ENCODE data around the gene UBR4.
A peak's percentile ranks its signal among the peaks of the same experiment; 100 is the strongest.
"Not testable (repeated sequence)": the region's sequence is repeated elsewhere in the genome, so short reads cannot be mapped to it uniquely, and the experiment has no call there.

The UBR4 gene

GRCh38 chr1:19209990-19210771 lies at the start of gene UBR4:
Gene UBR4, minus strand, starts transcription at chr1:19210266. Its CDS starts 18 bp downstream, at chr1:19210248.
- DNase-seq = peak; percentile 97

- DNase-seq = no peak
Observed at GRCh38 chr1:19258353-19258752, 48.3 kb upstream of the UBR4 start.

GRCh38 chr1:19257178-19257914 lies 47.3 kb upstream of the UBR4 start:
- no peak for DNase-seq

GRCh38 chr1:19256301-19256700 lies 46.2 kb upstream of the UBR4 start:
- DNase-seq = not testable (repeated sequence)

GRCh38 chr1:19255288-19255687 lies 45.2 kb upstream of the UBR4 start:
- DNase-seq = no peak

DNA sequence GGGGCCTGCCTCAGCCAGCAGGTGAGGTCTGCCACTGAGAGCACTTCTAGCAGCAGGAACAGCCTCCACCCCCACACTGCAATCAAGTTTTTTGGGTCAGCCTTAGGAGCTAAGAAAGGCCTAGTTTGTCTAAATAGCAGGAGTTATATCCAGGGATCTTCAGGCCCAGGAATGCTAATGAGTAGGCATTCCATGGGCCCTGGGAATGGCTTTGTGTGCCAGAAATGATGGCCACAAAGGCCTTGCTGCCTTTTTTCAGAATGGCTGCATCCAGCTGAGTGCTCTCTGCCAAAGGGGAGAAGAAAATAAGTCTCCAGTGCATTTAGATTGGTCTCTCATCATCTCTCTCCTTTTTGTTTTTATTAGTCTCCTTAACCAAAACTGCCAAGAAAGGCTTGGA lies 44.4 kb upstream of the UBR4 start:
- no peak for DNase-seq

GRCh38 chr1:19251305-19252196 lies 41.5 kb upstream of the UBR4 start, which contains the start of the genes EMC1 and MRTO4:
Gene EMC1, minus strand, starts transcription at chr1:19251524. Its CDS starts 15 bp downstream, at chr1:19251509.
Gene MRTO4, plus strand, starts transcription at chr1:19251805. Its CDS starts 31 bp downstream, at chr1:19251836.
- peak; percentile 86 for DNase-seq

GRCh38 chr1:19250629-19251304 lies 40.7 kb upstream of the UBR4 start:
- DNase-seq = no peak

DNA sequence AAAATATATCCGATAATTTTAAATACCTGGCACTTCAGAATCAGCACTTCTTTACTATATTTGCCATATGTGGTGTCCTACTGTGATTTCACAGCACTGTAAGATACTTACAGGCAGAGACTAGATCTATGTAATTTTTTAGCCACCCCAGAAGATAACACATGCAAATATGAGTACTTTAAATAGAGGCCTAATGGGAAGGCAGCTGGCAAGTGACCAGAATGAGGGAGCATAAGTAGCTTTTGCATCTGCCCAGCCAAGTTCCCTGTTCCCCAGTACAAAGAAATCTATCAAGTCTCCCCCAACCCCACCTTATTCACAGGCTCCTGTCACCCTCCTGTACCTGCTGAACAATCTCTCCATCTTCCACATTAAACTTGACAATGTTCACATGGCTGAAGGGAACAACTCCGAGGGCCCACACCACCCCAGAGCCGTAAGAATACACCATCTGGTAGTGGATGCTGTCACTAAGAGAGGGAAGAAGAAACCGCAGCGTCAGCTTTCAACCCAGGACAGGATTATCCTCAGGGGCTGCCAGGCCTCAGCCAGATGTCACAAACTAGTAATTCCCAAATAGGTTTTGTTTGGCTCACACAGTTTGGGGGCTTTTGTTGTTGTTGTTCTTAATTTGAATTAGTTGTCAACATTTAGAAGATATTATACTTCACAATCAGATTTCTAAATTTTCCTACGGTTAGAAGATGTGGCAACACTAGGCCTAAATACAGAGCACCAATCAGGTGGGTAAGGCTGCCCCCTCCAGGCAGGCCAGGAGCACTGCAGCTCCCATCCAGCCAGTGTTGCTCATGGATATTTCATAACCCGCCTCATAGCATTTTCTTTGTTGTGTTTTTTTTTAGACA lies 30.8 kb upstream of the UBR4 start:
- DNase-seq = peak; percentile 72

- DNase-seq = no peak
Observed at GRCh38 chr1:19239876-19240275, 29.8 kb upstream of the UBR4 start.

DNA sequence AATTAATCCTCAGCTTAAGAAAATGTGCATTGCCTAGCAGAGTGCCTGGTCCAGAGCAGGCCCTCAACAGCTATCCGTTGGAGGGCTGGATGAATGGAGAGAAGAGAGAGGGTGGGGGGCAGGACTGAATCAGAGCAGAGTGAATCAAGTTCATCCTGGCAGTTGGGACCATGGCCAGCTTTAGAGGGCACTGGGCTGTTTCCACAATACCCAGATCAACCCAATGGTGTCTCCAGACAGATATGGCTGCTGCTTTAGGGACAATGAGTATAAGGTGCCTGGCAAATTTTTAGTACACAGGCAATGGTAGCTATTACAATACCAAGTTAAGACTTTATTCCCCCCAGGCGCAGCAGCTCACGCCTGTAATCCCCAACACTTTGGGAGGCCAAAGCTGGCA lies 24.2 kb upstream of the UBR4 start:
- DNase-seq = no peak

DNA sequence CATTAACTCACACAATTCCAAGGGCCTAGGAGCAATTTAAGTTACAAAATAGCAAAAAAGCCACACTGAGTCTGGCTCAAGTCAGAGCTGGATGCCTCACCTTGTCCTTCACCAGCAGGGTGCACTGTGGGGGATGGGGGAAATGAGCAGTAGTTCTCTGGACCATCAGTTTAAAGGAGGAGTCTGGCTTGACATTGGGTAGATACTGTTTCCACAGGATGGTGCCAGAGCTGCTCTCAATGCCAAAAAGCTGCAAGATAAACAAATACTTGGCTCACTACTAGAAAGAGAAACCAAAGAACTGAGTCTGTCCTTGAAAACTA lies 22.4 kb upstream of the UBR4 start:
- DNase-seq = no peak

DNA sequence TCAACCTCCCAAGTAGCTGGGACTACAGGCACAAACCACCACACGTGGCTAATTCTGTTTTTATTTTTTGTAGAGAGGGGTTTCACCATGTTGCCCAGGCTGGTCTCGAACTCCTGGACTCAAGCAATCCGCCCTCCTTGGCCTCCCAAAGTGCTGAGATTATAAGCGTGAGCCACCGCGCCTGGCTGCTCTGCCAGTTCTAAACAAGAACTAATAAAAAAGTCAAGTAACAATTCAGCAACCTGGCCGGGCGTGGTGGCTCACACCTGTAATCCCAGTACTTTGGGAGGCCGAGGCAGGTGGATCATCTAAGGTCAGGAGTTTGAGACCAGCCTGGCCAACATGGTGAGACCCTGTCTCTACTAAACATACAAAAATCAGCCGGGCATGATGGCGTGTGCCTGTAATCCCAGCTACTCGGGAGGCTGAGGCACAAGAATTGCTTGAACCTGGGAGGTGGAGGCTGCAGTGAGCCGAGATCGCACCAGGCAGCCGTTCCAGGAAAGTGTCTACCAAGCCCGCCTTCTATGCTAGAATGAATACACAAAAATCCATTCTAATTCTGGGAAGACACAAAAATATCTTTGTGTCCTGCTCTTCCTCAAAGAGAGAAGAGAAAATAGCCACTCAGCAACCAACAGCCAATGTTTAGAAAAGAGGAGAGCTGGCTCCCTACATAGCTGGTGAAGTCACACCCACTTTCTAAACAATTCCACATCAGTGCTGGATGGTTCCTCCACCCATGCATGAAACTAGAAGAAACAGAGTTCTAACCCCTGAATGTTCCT lies 21.9 kb upstream of the UBR4 start:
- not testable (repeated sequence) for DNase-seq

GRCh38 chr1:19229828-19230325 lies 19.8 kb upstream of the UBR4 start:
- DNase-seq = no peak

- no peak for DNase-seq
Observed at GRCh38 chr1:19229229-19229628, 19.2 kb upstream of the UBR4 start.

DNA sequence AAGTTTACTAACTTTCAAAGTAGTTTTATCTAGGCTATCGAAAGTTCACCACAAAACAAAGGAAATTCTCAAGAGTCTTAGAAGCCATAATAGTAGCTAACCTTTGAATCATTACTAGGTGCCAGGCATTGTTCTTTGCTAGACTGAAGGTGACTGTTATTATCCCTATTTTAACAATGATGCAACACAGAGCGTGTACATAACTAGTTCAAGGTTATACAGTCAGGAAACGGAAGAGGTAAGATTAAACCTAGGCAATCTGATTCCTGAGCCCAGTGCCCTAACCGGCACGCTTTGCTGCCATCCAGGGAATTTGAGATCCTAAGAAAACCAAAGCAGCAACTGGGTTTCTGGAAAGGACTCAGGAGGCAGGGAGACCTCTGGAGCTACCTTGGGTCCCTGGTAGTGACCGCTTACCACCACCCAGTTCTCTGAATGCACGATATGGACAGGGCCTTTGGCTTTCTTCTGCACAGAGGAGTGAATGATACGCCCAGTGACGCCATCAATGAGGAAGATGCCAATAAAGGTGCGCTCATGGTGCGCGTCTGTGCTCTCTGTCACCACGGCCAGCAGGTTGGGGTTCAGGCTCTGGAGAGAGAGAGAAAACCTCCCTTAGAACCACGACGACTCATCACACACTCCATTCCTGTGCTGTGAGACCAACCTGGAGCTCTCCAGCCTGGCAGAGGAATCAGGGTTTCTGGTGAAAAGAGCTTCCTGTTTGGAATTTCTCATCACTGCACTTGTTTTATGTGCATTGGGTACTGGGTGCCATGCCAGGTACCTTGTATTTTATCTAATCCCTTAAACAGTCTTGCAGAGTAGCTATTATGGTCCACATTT lies 13.1 kb upstream of the UBR4 start:
- DNase-seq = no peak

GRCh38 chr1:19222573-19222972 lies 12.5 kb upstream of the UBR4 start:
- no peak for DNase-seq

DNA sequence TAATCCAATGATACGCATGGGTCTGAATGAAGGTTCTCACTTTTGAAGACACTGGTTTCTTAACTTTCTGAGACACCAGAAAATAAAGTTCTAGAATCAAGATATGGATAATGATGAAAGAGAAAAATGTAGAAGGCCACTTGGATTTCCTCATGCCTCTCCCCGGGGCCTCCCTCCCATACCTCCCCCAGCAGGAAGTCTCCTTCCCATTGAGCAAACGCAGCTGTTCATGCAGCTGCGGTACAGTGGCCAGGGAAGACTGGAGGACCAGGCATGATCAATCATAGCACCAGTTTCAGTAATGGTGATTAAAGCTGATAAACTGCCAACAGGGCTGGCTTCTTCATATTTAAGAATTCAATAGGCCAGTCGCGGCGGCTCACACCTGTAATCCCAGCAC lies 10.9 kb upstream of the UBR4 start:
- DNase-seq = no peak

GRCh38 chr1:19220080-19220846 lies 10.2 kb upstream of the UBR4 start:
- DNase-seq = no peak

Measured in CD4-positive, alpha-beta T cell treated with Interleukin-12 subunit alpha and Interleukin-12 subunit beta, for 1 hour (primary cell).